Endothelial cell of umbilical vein (primary cell): ENCODE results near the gene CSNK1D.

ENCODE experiments used
- EZH2 ChIP-seq: IDR thresholded peaks from 2 replicates; pipeline ENCODE4 v1.6.1; 2012; ENCODE audit warnings: borderline replicate concordance, low read depth, mild to moderate bottlenecking, moderate library complexity, low read length, inconsistent platforms; ENCODE audit not compliant: severe bottlenecking
- GATA2 ChIP-seq: IDR thresholded peaks from 2 replicates; pipeline ENCODE4 v1.7.0; 2011; ENCODE audit warnings: low read depth, mild to moderate bottlenecking, moderate library complexity, mixed read lengths, low read length; ENCODE audit not compliant: insufficient read length, insufficient read depth
- JUN ChIP-seq: IDR thresholded peaks from 2 replicates; pipeline ENCODE4 v1.6.1; 2011; ENCODE audit warnings: borderline replicate concordance, low read depth; ENCODE audit not compliant: insufficient read length, insufficient read depth
- MYC ChIP-seq: IDR thresholded peaks from one replicate; pipeline ENCODE4 v1.6.1; 2011; ENCODE audit warnings: mild to moderate bottlenecking, low read depth, low read length
- POLR2A ChIP-seq: IDR thresholded peaks from 2 replicates; pipeline ENCODE4 v1.6.1; 2012; ENCODE audit warnings: low read depth, mild to moderate bottlenecking, control low read depth, low read length
- POLR2AphosphoS5 ChIP-seq: IDR thresholded peaks from 2 replicates; pipeline ENCODE4 v1.6.1; 2012; ENCODE audit warnings: low read depth, mild to moderate bottlenecking, control low read depth, low read length, moderate library complexity; ENCODE audit not compliant: insufficient read depth
- TF ChIP-seq, protein P1 (sequence below), 2 donors: IDR thresholded peaks; 1 replicate in 1 of 2; 2 replicates in 1 of 2; pipeline ENCODE4 v1.5.1; 2011; ENCODE audit warnings: low read length in 2 of 2, mild to moderate bottlenecking in 2 of 2, moderate library complexity in 2 of 2, control low read depth in 1 of 2, inconsistent platforms in 1 of 2, low read depth in 1 of 2; ENCODE audit not compliant: insufficient read depth in 1 of 2; ENCODE audit errors: extremely low read depth in 1 of 2

- TF ChIP-seq, protein P1, sequence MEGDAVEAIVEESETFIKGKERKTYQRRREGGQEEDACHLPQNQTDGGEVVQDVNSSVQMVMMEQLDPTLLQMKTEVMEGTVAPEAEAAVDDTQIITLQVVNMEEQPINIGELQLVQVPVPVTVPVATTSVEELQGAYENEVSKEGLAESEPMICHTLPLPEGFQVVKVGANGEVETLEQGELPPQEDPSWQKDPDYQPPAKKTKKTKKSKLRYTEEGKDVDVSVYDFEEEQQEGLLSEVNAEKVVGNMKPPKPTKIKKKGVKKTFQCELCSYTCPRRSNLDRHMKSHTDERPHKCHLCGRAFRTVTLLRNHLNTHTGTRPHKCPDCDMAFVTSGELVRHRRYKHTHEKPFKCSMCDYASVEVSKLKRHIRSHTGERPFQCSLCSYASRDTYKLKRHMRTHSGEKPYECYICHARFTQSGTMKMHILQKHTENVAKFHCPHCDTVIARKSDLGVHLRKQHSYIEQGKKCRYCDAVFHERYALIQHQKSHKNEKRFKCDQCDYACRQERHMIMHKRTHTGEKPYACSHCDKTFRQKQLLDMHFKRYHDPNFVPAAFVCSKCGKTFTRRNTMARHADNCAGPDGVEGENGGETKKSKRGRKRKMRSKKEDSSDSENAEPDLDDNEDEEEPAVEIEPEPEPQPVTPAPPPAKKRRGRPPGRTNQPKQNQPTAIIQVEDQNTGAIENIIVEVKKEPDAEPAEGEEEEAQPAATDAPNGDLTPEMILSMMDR (IDR thresholded peaks at IDR 0.05; ENCODE audit: extremely low read depth in 1 of 2, insufficient read depth in 1 of 2, low read depth in 1 of 2, low read length in 2 of 2): no peak
- no peak for TF ChIP-seq JUN
- no peak for TF ChIP-seq POLR2A
- no peak for TF ChIP-seq EZH2
- TF ChIP-seq POLR2AphosphoS5: no peak
- no peak for TF ChIP-seq GATA2
- TF ChIP-seq MYC: no peak
These were observed 57.6 kb downstream of the CSNK1D start for GRCh38 chr17:82215972-82216300.
